ENCODE results near the gene SH3GL1. TPM values are rescaled to one million over a fixed set of nuclear protein-coding genes. Genes with fewer than 3 reads are reported as not detected.
A peak's percentile ranks its signal among the peaks of the same experiment; 100 is the strongest.
"Not testable (repeated sequence)": the region's sequence is repeated elsewhere in the genome, so short reads cannot be mapped to it uniquely, and the experiment has no call there.

Gene SH3GL1
- polyA plus RNA-seq, 3 donors = 50.8 to 62.5 (median 50.9) TPM

DNA sequence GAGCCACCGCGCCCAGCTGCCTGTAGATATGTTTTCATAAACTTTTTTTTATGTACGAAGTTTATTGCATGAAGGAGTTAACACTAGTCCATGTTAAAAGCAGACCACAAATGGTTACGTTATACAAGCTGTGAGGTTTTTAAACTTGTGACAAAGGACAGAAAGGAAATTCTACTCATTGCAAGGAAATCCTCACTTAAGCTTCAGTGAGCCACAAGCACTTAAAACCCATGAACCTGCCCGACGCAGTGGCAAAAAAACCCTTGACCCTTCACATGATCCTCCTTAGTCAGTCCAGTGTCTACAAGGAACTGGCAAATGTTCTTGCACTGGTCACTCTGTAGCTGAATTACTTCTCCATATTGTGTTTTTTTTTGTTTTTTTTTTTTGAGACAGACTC lies 52.8 kb downstream of the SH3GL1 start:
- no peak for DNase-seq (ENCODE audit: low read depth in 3 of 3, low spot score in 2 of 3)

DNA sequence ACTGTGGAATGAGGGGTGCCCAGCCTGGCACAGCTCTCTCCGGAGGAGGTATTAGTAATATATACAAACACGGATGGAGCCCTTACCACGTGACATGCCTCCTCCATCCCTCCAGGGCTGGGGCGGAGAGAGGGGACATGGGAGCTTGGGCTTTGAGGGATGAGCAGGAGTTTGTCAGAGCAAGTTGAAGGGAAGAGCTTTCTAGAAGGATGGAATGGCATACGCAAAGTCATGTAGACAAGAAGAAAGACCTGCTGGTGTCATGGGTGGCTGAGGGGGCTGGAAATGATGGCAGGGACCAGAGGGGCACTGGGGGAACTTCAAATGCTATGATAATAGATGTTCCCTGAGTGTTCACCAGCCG lies 54.3 kb downstream of the SH3GL1 start:
- DNase-seq (ENCODE audit: low read depth in 3 of 3, low spot score in 2 of 3) = no peak

DNA sequence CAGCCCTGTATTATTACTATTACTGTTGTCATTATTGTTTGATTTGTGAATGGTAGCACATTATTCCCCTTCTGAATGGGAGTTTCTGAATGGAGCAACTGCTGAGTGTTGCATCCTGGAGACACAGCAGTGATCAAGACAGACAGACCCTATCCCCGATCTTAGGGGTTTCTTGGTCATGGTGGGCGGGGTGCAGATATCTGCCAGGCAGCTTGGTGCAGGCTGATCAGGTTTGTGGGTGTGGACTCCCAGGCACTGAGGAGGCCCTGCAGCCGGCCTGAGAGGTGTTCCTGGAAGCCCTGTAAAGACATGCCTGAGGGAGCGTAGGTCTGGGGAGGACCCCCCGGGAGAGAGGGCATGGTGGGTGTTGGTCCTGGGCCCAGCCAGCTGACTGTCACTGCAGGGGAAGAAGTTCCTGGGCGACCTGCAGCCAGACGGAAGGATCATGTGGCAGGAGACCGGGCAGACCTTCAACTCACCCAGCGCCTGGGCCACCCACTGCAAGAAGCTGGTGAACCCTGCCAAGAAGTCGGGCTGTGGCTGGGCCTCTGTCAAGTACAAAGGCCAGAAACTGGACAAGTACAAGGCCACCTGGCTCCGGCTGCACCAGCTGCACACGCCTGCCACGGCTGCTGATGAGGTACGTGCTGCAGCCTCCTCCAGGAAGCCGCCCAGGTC lies 54.9 kb downstream of the SH3GL1 start:
- no peak for DNase-seq (ENCODE audit: low read depth in 3 of 3, low spot score in 2 of 3)

DNA sequence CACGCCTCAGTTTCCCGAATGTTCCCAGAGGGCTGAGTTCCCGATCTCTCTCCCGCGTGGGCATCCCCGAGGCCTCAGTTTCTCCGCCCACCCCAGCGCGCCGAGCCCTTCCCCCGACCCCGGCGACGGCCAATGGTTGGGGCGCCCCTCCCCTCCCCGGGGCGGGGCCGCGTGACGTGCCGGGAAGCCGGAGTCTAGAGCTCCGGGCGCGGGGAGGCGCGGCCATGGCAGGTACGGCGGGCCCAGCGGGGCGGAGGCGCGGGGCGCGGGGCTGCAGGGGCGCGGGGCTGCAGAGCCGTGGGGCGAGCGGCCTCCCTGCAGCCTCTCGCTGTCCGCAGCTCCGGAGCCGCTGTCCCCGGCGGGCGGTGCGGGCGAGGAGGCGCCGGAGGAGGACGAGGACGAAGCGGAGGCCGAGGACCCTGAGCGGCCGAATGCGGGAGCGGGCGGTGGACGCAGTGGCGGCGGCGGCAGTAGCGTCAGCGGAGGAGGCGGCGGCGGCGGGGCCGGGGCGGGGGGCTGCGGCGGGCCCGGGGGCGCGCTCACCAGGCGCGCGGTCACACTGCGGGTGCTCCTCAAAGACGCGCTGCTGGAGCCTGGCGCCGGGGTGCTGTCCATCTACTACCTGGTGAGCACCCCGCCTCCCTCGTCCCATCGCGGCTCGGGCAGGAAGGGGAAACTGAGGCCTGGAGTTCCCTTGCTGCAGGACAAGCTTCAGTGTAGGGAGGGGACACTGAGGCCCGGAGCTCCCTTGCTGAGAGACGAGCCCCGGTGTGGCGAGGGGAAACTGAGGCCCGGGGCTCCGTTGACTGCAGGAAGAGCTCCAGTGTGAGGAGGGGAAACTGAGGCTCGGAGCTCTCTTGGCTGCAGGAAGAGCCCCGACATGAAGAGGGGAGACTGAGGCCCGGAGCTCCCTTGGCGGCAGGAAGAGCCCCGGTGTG lies 56.7 kb downstream of the SH3GL1 start, which contains the start of gene MPND:
TSS of gene MPND (plus strand) at position 193 of the 938 bp plus-strand sequence. CDS start at position 225, 32 bp downstream.
- peak in 2 of 3 donors; percentile 76 to 84 for DNase-seq (ENCODE audit: low read depth in 3 of 3, low spot score in 2 of 3)

DNA sequence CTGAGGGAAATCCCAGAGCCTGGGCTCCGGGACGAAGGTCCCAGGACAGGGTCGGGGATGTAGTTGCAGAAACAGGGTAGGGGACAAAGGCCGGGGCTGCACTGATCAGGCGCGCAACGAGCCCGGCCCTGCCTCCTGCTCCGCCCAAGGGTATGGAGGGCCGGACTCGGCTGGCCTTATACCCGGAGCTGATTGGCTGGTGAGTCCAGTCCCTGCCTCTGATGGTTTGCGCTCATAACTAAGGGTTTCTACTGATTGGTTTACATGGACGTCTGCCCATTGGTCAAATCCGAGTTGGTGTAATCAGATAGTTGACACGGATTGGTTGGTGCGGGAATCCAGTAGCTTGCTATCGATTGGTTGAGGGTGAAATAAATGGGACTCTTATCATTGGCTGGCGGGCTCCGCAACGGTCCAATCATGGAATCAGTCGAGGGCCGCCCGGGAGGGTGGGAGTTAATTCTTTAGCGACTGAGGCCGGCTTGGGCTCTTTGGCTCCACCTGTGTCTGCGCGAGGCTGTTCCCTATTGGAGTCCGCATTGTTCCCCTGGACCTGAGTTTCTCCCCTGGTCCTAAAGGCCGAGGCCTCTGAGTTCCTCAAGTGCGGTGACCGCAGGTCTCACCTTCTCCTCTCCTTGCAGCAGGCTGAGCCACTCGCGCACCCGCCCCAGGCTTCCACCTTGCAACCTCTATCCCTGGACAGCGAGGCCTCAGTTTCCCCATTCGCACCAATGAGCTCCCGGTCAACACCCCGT lies 57.6 kb downstream of the SH3GL1 start:
- DNase-seq (ENCODE audit: low read depth in 3 of 3, low spot score in 2 of 3) = peak; percentile 99 to 100 (median 100)

DNA sequence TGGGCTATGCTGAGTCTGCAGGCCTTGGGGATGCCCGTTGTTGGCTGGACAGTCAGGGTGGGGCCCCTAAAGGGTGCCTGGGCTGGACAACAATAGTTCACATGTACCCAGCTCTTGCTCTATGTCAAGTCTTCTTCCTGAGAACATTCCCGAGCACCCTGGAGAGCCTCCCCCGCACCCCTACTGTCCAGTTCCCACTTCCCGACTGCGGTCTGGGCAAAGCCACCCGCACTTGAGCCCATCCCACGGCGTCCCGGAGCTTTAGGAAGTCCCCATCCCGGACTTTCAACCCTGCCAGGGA lies 58.1 kb downstream of the SH3GL1 start:
- no peak for DNase-seq (ENCODE audit: low read depth in 3 of 3, low spot score in 2 of 3)

DNA sequence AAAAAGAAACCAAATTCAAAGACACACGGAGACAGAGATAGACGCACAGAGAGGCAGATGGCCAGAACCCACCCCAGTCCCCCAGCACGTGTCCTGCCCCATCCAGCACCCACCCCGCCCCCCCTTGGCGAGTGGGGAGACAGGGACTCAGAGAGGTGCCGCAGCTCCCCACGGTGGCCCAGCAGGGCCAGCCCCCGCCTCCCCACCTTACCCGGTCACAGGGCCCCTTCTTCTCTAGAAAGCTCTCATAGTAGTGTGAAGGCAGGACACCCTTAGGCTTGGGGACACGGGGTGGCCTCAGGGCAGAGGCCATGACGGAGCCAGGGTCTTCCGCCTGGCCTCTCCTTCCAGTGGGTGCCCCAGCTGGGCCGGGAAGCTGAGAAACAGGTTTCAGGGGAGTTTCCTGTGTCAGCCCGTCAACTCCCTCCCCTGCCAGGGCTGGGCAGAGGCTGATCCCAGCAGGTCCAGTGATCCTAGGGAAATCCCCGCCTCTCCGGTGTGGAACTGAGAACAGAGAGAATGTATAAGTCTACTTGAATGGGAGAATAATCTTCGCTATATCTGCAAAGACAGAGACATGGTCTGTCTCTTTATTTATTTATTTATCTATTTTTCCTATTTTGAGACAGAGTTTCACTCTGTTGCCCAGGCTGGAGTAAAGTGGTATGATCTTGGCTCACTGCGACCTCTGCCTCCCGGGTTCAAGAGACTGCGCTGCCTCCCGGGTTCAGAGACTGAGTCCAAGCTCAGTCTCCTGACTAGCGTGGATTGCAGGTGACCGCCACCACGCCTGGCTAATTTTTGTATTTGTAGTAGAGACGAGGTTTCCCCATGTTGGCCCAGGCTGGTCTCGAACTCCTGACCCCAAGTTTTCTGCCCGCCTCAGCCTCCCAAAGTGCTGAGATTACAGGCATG lies 61.6 kb downstream of the SH3GL1 start, which contains the start of gene STAP2:
TSS of gene STAP2 (minus strand) at position 387 of the 915 bp plus-strand sequence. CDS start at position 313, 74 bp downstream.
- no peak for DNase-seq (ENCODE audit: low read depth in 3 of 3, low spot score in 2 of 3)

DNA sequence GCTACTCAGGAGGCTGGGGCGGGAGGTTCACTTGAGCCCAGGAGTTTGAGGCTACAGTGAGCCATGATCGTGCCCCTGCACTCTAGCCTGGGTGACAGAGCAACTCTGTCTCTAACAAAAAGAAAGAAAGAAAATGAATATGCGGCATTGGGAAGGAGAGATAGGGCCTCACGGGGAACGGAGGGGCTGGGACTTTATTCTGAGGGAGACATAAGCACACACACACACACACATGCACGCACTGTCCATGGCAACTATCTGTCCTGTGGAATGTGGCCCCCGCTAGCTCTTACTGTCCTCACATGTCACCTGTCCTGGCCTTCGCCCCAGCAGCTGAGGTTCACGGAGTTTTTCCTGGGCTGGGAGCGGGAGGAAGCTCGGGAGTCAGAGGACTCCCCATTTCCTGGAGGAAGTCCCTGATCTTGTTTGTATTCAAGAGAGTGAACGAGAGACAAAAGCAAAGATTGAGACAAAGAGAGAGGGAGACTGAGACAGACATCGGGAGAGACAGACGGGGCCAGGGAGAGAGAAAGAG lies 62.4 kb downstream of the SH3GL1 start:
- DNase-seq (ENCODE audit: low read depth in 3 of 3, low spot score in 2 of 3) = no peak

DNA sequence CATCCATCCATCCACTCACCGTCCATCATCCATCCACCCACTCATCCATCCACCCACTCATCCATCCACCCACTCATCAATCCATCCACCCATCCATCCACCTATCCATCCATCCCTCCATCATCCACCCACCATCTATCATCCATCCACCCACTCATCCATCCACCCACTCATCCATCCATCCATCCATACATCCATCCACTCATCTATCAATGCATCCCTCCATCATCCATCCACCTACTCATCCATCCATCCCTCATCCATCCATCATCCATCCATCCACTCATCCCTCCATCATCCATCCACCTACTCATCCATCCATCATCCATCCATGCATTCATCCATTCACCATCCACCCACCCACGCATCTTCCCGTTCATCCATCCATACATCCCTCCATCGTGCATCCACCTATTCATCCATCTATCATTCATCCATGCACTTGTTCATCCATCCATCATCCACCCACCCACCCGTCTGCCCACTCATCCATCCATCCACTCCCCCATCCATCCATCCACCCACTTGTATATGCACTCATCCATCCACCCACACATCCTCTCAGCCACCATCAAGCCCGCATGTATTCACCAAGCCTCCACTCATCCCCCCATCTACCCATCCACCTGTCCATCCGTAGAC lies 65.3 kb downstream of the SH3GL1 start:
- DNase-seq (ENCODE audit: low read depth in 3 of 3, low spot score in 2 of 3) = no peak

DNA sequence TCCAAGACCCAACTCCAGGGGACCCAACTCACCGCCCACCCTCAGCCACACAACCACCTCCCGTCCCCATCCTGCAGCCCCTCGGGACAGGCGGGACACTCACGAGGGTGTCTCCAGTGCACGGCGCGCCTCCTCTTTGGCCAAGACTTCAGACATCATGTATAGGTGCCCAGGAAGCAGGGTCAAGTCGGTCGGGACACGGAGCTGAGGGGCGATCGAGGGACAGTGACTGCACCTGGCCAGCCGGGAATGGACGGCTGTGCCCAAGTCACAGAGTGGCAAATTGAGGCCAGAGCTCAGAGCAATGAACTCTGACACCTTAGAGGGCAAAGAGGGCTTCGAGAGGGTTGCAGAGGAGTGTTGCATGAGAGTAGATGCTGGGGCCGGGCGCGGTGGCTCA lies 70.5 kb downstream of the SH3GL1 start:
- no peak for DNase-seq (ENCODE audit: low read depth in 3 of 3, low spot score in 2 of 3)

DNA sequence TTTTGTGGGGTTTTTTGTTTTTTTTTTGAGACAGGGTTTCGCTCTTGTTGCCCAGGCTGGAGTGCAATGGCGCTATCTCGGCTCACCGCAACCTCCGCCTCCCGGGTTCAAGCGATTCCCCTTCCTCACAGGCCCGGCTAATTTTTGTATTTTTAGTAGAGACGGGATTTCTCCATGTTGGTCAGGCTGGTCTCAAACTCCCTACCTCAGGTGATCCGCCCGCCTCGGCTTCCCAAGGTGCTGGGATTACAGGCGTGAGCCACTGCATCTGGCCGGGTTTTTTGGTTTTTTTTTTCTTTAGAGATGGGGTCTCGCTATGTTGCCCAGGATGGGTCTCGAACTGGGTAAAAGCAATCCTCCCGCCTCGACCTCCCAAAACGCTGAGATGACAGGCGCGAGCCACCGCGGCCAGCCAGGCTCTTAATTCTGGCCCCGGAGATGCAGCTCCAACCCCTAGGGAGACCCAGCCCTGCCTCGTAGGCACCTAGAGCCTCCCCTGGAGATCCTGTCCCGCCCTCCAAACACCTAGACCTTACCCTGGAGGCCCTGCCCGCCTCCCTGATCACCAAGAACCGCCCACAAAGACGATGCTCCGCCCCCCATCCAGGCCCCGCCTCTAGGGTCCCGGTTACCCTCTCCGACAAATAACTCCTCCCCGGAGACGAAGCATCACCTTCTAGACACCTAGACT lies 71.2 kb downstream of the SH3GL1 start:
- not testable (repeated sequence) for DNase-seq (ENCODE audit: low read depth in 3 of 3, low spot score in 2 of 3)

DNA sequence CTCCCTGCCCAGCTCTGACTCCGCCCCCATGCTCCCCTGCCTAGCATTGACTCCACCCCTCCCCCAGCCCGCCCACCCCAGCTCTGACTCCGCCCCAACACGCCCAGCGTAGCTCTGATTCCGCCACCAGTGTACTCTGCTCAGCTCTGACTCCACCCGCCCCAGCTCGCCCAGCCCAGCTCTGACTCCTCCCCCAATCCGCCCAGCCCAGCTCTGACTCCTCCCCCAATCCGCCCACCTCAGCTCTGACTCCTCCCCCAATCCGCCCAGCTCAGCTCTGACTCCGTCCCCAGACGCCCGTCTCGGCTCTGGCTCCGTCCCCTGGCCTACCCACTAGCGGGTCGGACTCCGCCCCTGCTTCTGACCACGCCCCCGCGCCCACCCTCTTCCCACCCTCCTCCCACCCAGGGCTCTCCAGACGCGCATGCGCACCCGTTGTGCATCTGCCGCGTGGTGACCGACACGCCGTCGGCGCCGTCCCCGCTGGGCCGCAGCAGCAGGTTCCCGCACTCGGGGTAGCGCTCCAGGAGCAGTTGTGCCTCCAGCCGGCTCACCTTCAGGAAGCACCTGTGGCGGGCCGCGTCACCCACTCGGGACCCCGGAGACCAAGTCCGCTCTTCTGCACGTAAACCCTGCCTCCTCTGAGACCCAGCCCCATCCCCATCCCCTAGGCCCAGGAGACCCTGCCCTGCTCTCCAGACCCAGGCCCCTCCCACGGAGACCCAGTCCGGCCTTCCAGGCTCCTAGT lies 71.9 kb downstream of the SH3GL1 start:
- peak; percentile 84 to 92 (median 86) for DNase-seq (ENCODE audit: low read depth in 3 of 3, low spot score in 2 of 3)

DNA sequence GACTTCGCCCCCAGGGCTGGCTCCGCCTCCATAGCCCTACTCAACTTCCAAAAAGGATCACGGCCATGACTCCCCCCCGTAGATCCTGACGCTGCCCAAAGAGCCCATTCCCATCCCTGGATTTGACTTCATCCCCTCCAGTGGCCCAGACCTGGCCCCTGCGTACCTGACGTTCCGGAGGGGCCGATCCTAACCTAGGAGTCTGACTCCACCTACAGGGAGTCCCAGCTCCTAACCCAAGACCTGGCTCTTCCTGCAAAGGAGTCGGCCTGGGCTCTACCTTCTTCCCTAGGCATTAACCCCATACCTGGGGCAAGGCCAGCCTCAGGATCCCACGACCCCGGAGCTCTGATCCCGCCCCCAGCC lies 72.5 kb downstream of the SH3GL1 start:
- no peak for DNase-seq (ENCODE audit: low read depth in 3 of 3, low spot score in 2 of 3)

DNA sequence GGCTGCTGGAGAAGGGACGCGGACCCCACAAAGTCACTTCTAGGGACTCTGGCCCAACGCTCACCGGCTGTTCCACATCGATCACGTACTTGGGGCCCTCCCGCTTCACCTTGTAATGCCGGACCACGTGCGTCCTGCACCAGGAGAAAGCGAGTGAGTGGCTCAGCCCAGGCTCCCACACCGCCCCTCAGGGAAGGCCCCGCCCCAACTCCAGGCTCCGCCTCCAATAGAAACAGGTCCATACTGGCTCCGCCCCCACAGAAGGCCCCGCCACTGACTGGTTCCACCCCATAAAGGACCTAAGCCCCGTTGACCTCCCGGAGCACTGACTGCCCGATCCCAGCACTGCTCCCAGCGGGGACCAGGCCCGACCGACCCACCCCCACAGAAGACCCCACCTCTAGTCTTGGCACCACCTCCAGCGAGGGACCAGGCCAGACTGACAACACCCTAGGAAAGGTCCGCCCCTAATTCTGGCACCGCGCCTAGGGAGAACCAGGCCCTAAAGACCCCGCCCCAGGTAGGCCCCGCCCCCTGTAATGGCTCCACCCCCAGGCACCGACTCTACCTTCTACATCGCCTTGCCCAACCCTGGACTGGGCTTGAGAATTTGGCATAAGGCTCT lies 73.0 kb downstream of the SH3GL1 start:
- no peak for DNase-seq (ENCODE audit: low read depth in 3 of 3, low spot score in 2 of 3)

DNA sequence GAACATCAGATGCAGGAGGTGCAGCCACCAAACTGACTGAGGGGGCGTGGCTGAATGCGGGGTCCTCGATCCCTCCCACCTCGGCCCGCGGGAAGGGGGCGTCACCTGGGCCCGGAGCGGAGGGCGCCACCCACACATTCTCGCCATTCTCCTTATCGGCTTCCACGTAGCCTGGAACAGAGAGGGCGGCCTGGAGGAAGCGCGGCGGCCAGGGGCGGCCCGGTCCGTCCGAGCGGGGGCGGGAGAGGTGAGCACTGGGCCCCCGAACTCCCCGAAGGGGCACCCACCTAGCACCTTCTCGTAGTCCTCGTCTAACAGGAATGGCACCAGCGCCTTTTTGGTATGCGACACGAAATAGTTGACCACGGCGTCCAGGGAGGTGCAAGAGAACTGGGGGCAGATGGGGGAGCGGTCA lies 73.5 kb downstream of the SH3GL1 start:
- no peak for DNase-seq (ENCODE audit: low read depth in 3 of 3, low spot score in 2 of 3)

DNA sequence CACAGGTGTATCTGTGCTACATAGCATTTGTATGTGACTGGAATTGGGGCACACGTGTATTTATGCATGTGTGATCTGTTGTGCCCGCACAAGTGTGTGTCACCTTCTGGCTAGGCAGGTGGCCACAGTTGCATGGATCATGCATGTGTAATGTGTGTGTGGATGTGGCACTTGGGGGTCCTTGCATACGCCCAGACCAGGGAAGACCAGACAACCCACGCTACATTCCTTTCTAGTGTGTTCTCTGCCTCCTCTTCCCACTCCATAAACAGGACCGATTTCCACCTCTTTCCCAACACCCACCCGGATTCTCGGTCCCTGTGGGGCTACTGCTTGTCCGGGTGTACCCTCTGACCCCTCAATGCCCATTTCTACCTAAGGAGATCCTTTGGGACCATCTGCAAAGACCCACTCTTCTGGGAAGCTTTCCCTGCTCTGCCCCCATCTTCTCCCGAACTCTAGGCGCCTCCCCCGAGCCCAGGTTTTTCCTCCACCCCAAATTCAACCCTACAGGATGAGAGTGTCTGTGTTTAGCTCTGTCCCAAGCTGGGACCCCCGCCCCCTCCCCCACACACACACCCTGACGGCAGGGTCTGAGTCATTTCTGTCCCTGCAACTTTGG lies 74.0 kb downstream of the SH3GL1 start:
- DNase-seq (ENCODE audit: low read depth in 3 of 3, low spot score in 2 of 3) = no peak

DNA sequence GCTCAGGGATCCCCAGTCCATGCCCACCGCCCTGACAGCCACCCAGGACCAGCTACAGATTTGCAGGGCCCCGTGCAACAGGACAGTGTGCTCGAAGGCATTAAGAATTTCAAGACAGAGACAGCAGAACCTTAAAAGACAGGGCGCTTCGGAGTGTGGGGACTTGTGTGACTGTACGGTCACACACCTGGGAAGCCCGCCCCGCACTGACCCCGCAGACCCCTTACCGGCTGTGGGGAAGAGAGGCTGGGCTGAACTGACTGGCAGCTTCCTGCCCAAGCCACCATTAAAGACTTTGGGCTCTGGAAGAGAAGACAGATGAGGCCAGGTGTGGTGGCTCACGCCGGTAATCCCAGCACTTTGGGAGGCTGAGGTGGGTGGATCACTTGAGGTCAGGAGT lies 76.1 kb downstream of the SH3GL1 start:
- no peak for DNase-seq (ENCODE audit: low read depth in 3 of 3, low spot score in 2 of 3)
